ENCODE data around the gene AZIN2.

DNA sequence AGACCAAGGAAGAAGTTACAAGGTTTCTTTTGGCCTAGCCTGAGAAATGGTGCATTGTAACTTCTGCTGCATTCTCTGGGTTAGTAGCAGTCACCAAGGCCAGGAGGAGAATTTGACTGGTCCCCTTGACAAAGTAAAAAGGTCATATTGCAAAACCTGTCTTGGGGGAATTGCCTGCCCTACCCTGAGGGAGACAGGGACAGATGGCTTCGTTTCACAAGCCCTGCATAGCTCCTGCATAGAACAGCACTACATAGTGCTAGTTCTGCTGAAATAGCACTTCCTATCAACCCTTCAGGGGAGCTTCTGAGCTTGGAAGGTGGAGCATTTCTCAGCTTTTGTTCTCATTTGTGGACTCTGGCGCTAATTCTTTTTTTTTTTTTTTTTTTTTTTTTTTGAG lies 23.9 kb upstream of the AZIN2 start:
- TF ChIP-seq POLR2AphosphoS5 (IDR thresholded peaks at IDR 0.05; ENCODE audit: low read depth, low read length) (no peak), POLR2A (IDR thresholded peaks at IDR 0.05; ENCODE audit: low read depth, low read length) (no peak)
